Mesenchymal stem cell (in vitro differentiated cells and primary cell): ENCODE results near the gene MFAP2.

Experiments used
- DNase-seq: peaks from one replicate; pipeline ENCODE4 v3.0.0-alpha.2; 2013
- H2AFZ ChIP-seq: one replicate; pipeline ENCODE4 v1.6.1; 2013; ENCODE audit warnings: low read depth, mild to moderate bottlenecking, control low read depth, inconsistent platforms, low read length, moderate library complexity
- H2AK5ac ChIP-seq: 2 replicates; pipeline ENCODE4 v1.6.1; 2013; ENCODE audit warnings: low read length, moderate library complexity, mild to moderate bottlenecking, inconsistent platforms; ENCODE audit not compliant: severe bottlenecking
- H2BK120ac ChIP-seq: one replicate; pipeline ENCODE4 v1.6.1; 2013; ENCODE audit warnings: low read depth, mild to moderate bottlenecking, inconsistent platforms, low read length, moderate library complexity
- H2BK12ac ChIP-seq, 2 experiments: one replicate each; pipeline ENCODE4 v1.6.1; 2013; ENCODE audit warnings: inconsistent platforms in 2 of 2, low read length in 2 of 2, mild to moderate bottlenecking in 2 of 2, moderate library complexity in 2 of 2, control low read depth in 1 of 2
- H2BK15ac ChIP-seq: one replicate; pipeline ENCODE4 v1.6.1; 2013; ENCODE audit warnings: mild to moderate bottlenecking, low read depth, inconsistent platforms; ENCODE audit not compliant: poor library complexity, severe bottlenecking
- H2BK5ac ChIP-seq: 2 replicates; pipeline ENCODE4 v1.6.1; 2013; ENCODE audit warnings: low read depth, mild to moderate bottlenecking, low read length, control low read depth, inconsistent platforms; ENCODE audit not compliant: poor library complexity, severe bottlenecking
- H3K14ac ChIP-seq, 2 experiments: one replicate each; pipeline ENCODE4 v1.6.1; 2013; ENCODE audit warnings: inconsistent platforms in 2 of 2, low read length in 2 of 2, control low read depth in 1 of 2, mild to moderate bottlenecking in 1 of 2, moderate library complexity in 1 of 2
- H3K18ac ChIP-seq, 2 experiments: one replicate each; pipeline ENCODE4 v1.6.1; 2013; ENCODE audit warnings: inconsistent platforms in 2 of 2, low read length in 2 of 2, control low read depth in 1 of 2, low read depth in 1 of 2, mild to moderate bottlenecking in 1 of 2
- H3K23ac ChIP-seq, 2 experiments: one replicate each; pipeline ENCODE4 v1.6.1; 2013; ENCODE audit warnings: inconsistent platforms in 2 of 2, low read length in 2 of 2, mild to moderate bottlenecking in 2 of 2, moderate library complexity in 2 of 2, control low read depth in 1 of 2
- H3K27ac ChIP-seq: 2 replicates; pipeline ENCODE4 v1.5.1; 2013; ENCODE audit warnings: mild to moderate bottlenecking, moderate library complexity, low read length, control low read depth, inconsistent platforms; ENCODE audit not compliant: poor library complexity, severe bottlenecking
- H3K27me3 ChIP-seq, 2 experiments: 2 replicates each; pipeline versions ENCODE4 v1.6.1 to v1.7.0; 2013; ENCODE audit warnings: low read length in 2 of 2, mild to moderate bottlenecking in 2 of 2, moderate library complexity in 2 of 2, control low read depth in 1 of 2, inconsistent platforms in 1 of 2; ENCODE audit not compliant: control insufficient read depth in 1 of 2, insufficient read depth in 1 of 2
- H3K36me3 ChIP-seq, 2 experiments: 2 replicates each; pipeline versions ENCODE4 v1.6.1 to v1.7.0; 2013; ENCODE audit warnings: low read length in 2 of 2, control low read depth in 1 of 2, inconsistent platforms in 1 of 2, low read depth in 1 of 2, mild to moderate bottlenecking in 1 of 2; ENCODE audit not compliant: insufficient read depth in 2 of 2, control insufficient read depth in 1 of 2
- H3K4ac ChIP-seq, 2 experiments: one replicate each; pipeline ENCODE4 v1.6.1; 2013; ENCODE audit warnings: inconsistent platforms in 2 of 2, low read length in 2 of 2, mild to moderate bottlenecking in 2 of 2, moderate library complexity in 2 of 2, control low read depth in 1 of 2, low read depth in 1 of 2
- H3K4me1 ChIP-seq: 2 replicates; pipeline ENCODE4 v1.6.1; 2013; ENCODE audit warnings: low read depth, low read length, control low read depth; ENCODE audit not compliant: control insufficient read depth, insufficient read depth
- H3K4me2 ChIP-seq: 2 replicates; pipeline ENCODE4 v1.6.1; 2013; ENCODE audit warnings: low read length, mild to moderate bottlenecking, inconsistent platforms; ENCODE audit not compliant: poor library complexity, severe bottlenecking
- H3K4me3 ChIP-seq, 2 experiments: 2 replicates each; pipeline versions ENCODE4 v1.5.1 to v1.7.0; 2013; ENCODE audit warnings: low read length in 2 of 2, mild to moderate bottlenecking in 2 of 2, control low read depth in 1 of 2, low read depth in 1 of 2; ENCODE audit not compliant: insufficient read depth in 1 of 2
- H3K79me1 ChIP-seq: replicated peaks from 2 replicates; pipeline ENCODE4 v1.6.1; 2013; ENCODE audit warnings: mild to moderate bottlenecking, control low read depth, low read length, inconsistent platforms; ENCODE audit not compliant: poor library complexity, severe bottlenecking
- H3K9ac ChIP-seq: 2 replicates; pipeline ENCODE4 v1.7.0; 2013; ENCODE audit warnings: mild to moderate bottlenecking, low read length, moderate library complexity
- H3K9me3 ChIP-seq: 2 replicates; pipeline ENCODE4 v1.7.0; 2013; ENCODE audit warnings: mild to moderate bottlenecking, low read length; ENCODE audit not compliant: control insufficient read depth
- H4K8ac ChIP-seq: one replicate; pipeline ENCODE4 v1.6.1; 2013; ENCODE audit warnings: inconsistent platforms, mild to moderate bottlenecking, low read length, moderate library complexity
- H4K91ac ChIP-seq: one replicate; pipeline ENCODE4 v1.6.1; 2013; ENCODE audit warnings: mild to moderate bottlenecking, low read length, inconsistent platforms
- WGBS: methylation state at CpG from one replicate; pipeline ENCODE4 v1.1.7; 2013; ENCODE audit warnings: mixed read lengths; 5-methylcytosine and 5-hydroxymethylcytosine counted together

The MFAP2 gene

GRCh38 chr1:17027403-17027802 is 47.0 kb upstream of the MFAP2 start:
- H2AK5ac ChIP-seq, result no peak overlapping the region
- no peak overlapping the region for H2BK5ac ChIP-seq
- H4K91ac ChIP-seq, result no peak overlapping the region
- H3K18ac ChIP-seq, result no peak overlapping the region
- H3K36me3 ChIP-seq, result peaks cover 48 to 86% of the 10 kb centered on the region in 2 experiments
- no peaks in the 10 kb centered on the region for H3K9me3 ChIP-seq
- H3K79me1 ChIP-seq, result peaks cover 17% of the 10 kb centered on the region
- no peak overlapping the region for H2BK120ac ChIP-seq
- no peak overlapping the region for H4K8ac ChIP-seq
- 87% methylated on average over 4 of the region's 5 CpGs for WGBS
- H3K23ac ChIP-seq, result no peak overlapping the region
- no peak overlapping the region for H3K4me3 ChIP-seq
- DNase-seq, result no peak
- no peak overlapping the region for H3K4me2 ChIP-seq
- H3K27ac ChIP-seq, result no peak overlapping the region
- no peak overlapping the region for H2BK15ac ChIP-seq
- H3K14ac ChIP-seq, result no peak overlapping the region
- no peak overlapping the region for H3K9ac ChIP-seq
- H3K27me3 ChIP-seq, result no peaks in the 10 kb centered on the region
- no peak overlapping the region for H3K4ac ChIP-seq
- H3K4me1 ChIP-seq, result no peaks in the 10 kb centered on the region
- H2BK12ac ChIP-seq, result no peak overlapping the region
- H2AFZ ChIP-seq, result no peak overlapping the region

- WGBS, result 71% methylated on average over 1 of the region's 1 CpG
- Histone ChIP-seq H3K4me2 (no peak overlapping the region), H3K9me3 (no peaks in the 10 kb centered on the region)
These were observed 44.3 kb upstream of the MFAP2 start for GRCh38 chr1:17024721-17025120.

GRCh38 chr1:17023573-17023972 is 43.2 kb upstream of the MFAP2 start:
- Histone ChIP-seq H4K91ac (no peak overlapping the region), H2BK5ac (no peak overlapping the region), H2BK15ac (no peak overlapping the region), H2AK5ac (no peak overlapping the region), H3K27ac (no peak overlapping the region), H3K4me3 (no peak overlapping the region), H3K14ac (no peak overlapping the region), H3K9ac (no peak overlapping the region), H4K8ac (no peak overlapping the region), H3K4me1 (no peaks in the 10 kb centered on the region), H3K23ac (no peak overlapping the region), H3K79me1 (peaks cover 13% of the 10 kb centered on the region), H2BK12ac (no peak overlapping the region), H3K27me3 (no peaks in the 10 kb centered on the region), H3K4ac (no peak overlapping the region), H3K18ac (no peak overlapping the region), H2BK120ac (no peak overlapping the region), H3K9me3 (no peaks in the 10 kb centered on the region), H3K36me3 (peaks cover 55 to 100% of the 10 kb centered on the region in 2 experiments), H2AFZ (no peak overlapping the region), H3K4me2 (no peak overlapping the region)
- WGBS, result 90% methylated on average over 3 of the region's 3 CpGs
- DNase-seq, result no peak

More at GRCh38 chr1:17024721-17025120, 44.3 kb upstream of the MFAP2 start:
- Histone ChIP-seq H2BK15ac (no peak overlapping the region), H3K4ac (no peak overlapping the region), H3K18ac (no peak overlapping the region), H3K27ac (no peak overlapping the region), H2BK12ac (no peak overlapping the region), H4K91ac (no peak overlapping the region), H3K9ac (no peak overlapping the region), H3K23ac (no peak overlapping the region), H2AK5ac (no peak overlapping the region), H3K36me3 (peaks cover 65 to 94% of the 10 kb centered on the region in 2 experiments), H3K27me3 (no peaks in the 10 kb centered on the region), H4K8ac (no peak overlapping the region), H3K4me3 (no peak overlapping the region), H2BK120ac (no peak overlapping the region), H2BK5ac (no peak overlapping the region), H3K79me1 (peaks cover 18% of the 10 kb centered on the region), H2AFZ (no peak overlapping the region), H3K4me1 (no peaks in the 10 kb centered on the region), H3K14ac (no peak overlapping the region)
- DNase-seq, result no peak

- Histone ChIP-seq H3K4me3 (no peak overlapping the region), H3K4me2 (no peak overlapping the region), H2AK5ac (no peak overlapping the region), H3K4me1 (peaks cover 2% of the 10 kb centered on the region), H3K79me1 (peaks cover 12% of the 10 kb centered on the region), H3K23ac (no peak overlapping the region), H3K9me3 (no peaks in the 10 kb centered on the region), H2BK120ac (no peak overlapping the region), H4K91ac (no peak overlapping the region), H4K8ac (no peak overlapping the region), H3K14ac (no peak overlapping the region), H2AFZ (no peak overlapping the region), H2BK5ac (no peak overlapping the region), H3K36me3 (peaks cover 57 to 100% of the 10 kb centered on the region in 2 experiments), H3K4ac (no peak overlapping the region), H3K27ac (no peak overlapping the region), H3K18ac (no peak overlapping the region), H2BK12ac (no peak overlapping the region), H2BK15ac (no peak overlapping the region), H3K27me3 (no peaks in the 10 kb centered on the region), H3K9ac (no peak overlapping the region)
- no peak for DNase-seq
- 87% methylated on average over 3 of the region's 4 CpGs for WGBS
These were observed 42.7 kb upstream of the MFAP2 start for GRCh38 chr1:17023102-17023501.
